Omental fat pad (tissue), 4 donors: ENCODE data around the gene FGGY. TPM values are rescaled to one million over a fixed set of nuclear protein-coding genes. Genes with fewer than 3 reads are reported as not detected.

Source experiments
- ATAC-seq: fragments of 150-250 bp; one replicate; pipeline ENCODE4 v1.9.1; 2016; ENCODE audit warnings: mild to moderate bottlenecking, moderate library complexity; ENCODE audit not compliant: low FRiP score
- DNase-seq: peaks from one replicate; pipeline ENCODE4 v3.0.0-alpha.2; 2019; ENCODE audit warnings: low spot score
- CTCF ChIP-seq, 3 donors: fragments of 450-650 bp; IDR thresholded peaks; one replicate each; pipeline ENCODE4 v1.5.1; 2016 to 2017; ENCODE audit warnings: antibody characterized with exemption in 3 of 3, mild to moderate bottlenecking in 3 of 3, moderate library complexity in 2 of 3
- total RNA-seq, 4 donors: library from RNA; depleted of rRNA; stranded (reverse); fragments of >200 nt; gene quantifications; one replicate each; pipeline ENCODE4 v1.1.0, GENCODE V29; 2016

FGGY gene
- total RNA-seq, 4 donors from 2014 or later, result 4.9 to 20.6 (median 10.7) TPM

- DNase-seq, result no peak
- TF ChIP-seq CTCF (IDR thresholded peaks at IDR 0.05), result no peak
- peak; percentile 19 for ATAC-seq
Measured at GRCh38 chr1:59272507-59272906, 24.4 kb upstream of the FGGY start.

- ATAC-seq, result no peak
- no peak for TF ChIP-seq CTCF (IDR thresholded peaks at IDR 0.05)
- DNase-seq, result no peak
Measured at GRCh38 chr1:59276439-59276851, 20.4 kb upstream of the FGGY start.

GRCh38 chr1:59278780-59279354, 18.0 kb upstream of the FGGY start:
- ATAC-seq (no peak), DNase-seq (no peak)
- TF ChIP-seq CTCF (IDR thresholded peaks at IDR 0.05), result no peak

GRCh38 chr1:59279645-59280044, 17.2 kb upstream of the FGGY start:
- DNase-seq (no peak), ATAC-seq (no peak)
- TF ChIP-seq CTCF (IDR thresholded peaks at IDR 0.05), result no peak

- TF ChIP-seq CTCF (IDR thresholded peaks at IDR 0.05), result no peak
- ATAC-seq (no peak), DNase-seq (no peak)
Measured at GRCh38 chr1:59282951-59283350, 13.9 kb upstream of the FGGY start.

GRCh38 chr1:59285691-59286090, 11.2 kb upstream of the FGGY start:
- TF ChIP-seq CTCF (IDR thresholded peaks at IDR 0.05), result no peak
- DNase-seq, result no peak
- no peak for ATAC-seq

- no peak for TF ChIP-seq CTCF (IDR thresholded peaks at IDR 0.05)
Measured at GRCh38 chr1:59288046-59288445, 8.8 kb upstream of the FGGY start.

More at GRCh38 chr1:59288046-59288445, 8.8 kb upstream of the FGGY start:
- DNase-seq, result no peak
- no peak for ATAC-seq
